WTC11 (cell line): ENCODE data around the gene CLHC1.
"Not testable (repeated sequence)": the region's sequence is repeated elsewhere in the genome, so short reads cannot be mapped to it uniquely, and the experiment has no call there.

Experiments
- CTCF ChIP-seq: fragments of 200-600 bp; IDR thresholded peaks from 2 replicates; pipeline ENCODE4 v1.8.0; 2022; ENCODE audit warnings: antibody characterized with exemption
- NFYB ChIP-seq: sonication (generic); formaldehyde crosslinking; conservative IDR thresholded peaks from 2 replicates; pipeline ENCODE4 v1.8.0; 2022; ENCODE audit warnings: low read depth, missing genetic modification reagents
- ZBTB43 ChIP-seq: sonication (generic); formaldehyde crosslinking; IDR thresholded peaks from 2 replicates; pipeline ENCODE4 v1.8.1; 2023; ENCODE audit warnings: mild to moderate bottlenecking, missing genetic modification reagents
- ZNF138 ChIP-seq: sonication (generic); formaldehyde crosslinking; conservative IDR thresholded peaks from 2 replicates; pipeline ENCODE4 v1.8.1; 2022; ENCODE audit warnings: mild to moderate bottlenecking, moderate library complexity, missing genetic modification reagents

GRCh38 chr2:55259586-55259985 is 27.5 kb upstream of the CLHC1 start:
- TF ChIP-seq ZBTB43 (CRISPR knock-in tag); ZNF138 (CRISPR knock-in tag); NFYB (CRISPR knock-in tag); CTCF: not testable (repeated sequence)
